Measurements from ENCODE around the gene KRTAP12-1. TPM values are rescaled to one million over a fixed set of nuclear protein-coding genes. Genes with fewer than 3 reads are reported as not detected.
"Not testable (repeated sequence)": the region's sequence is repeated elsewhere in the genome, so short reads cannot be mapped to it uniquely, and the experiment has no call there.

KRTAP12-1 gene
- total RNA-seq, 1 donor from 2014 or later, result not detected

GRCh38 chr21:44650973-44651675 is 30.8 kb downstream of the KRTAP12-1 start:
- Histone ChIP-seq H3K4me3 (no peak overlapping the region), H3K27me3 (ENCODE audit: low read depth) (peaks cover 3% of the 10 kb centered on the region), H3K4me1 (no peaks in the 10 kb centered on the region), H3K9me3 (no peaks in the 10 kb centered on the region), H3K27ac (no peak overlapping the region), H3K36me3 (no peaks in the 10 kb centered on the region)
- ATAC-seq (no peak), DNase-seq (no peak)
- intact Hi-C loops (cut with DNase I), result no loop called here
- TF ChIP-seq CTCF (IDR thresholded peaks at IDR 0.05), result no peak

- H3K27ac ChIP-seq, result no peak overlapping the region
- H3K4me1 ChIP-seq, result no peaks in the 10 kb centered on the region
- peaks cover 3% of the 10 kb centered on the region for H3K27me3 ChIP-seq (ENCODE audit: low read depth)
- no peaks in the 10 kb centered on the region for H3K36me3 ChIP-seq
- no peak for ATAC-seq
- TF ChIP-seq CTCF (IDR thresholded peaks at IDR 0.05), result no peak
- no peak overlapping the region for H3K4me3 ChIP-seq
- no peak for DNase-seq
- no peaks in the 10 kb centered on the region for H3K9me3 ChIP-seq
- intact Hi-C loops (cut with DNase I), result no loop called here
Measured at GRCh38 chr21:44650265-44650972, 31.5 kb downstream of the KRTAP12-1 start.

GRCh38 chr21:44649521-44650100 is 32.4 kb downstream of the KRTAP12-1 start:
- DNase-seq, result no peak
- intact Hi-C loops (cut with DNase I), result no loop called here
- Histone ChIP-seq H3K27ac (no peak overlapping the region), H3K36me3 (no peaks in the 10 kb centered on the region), H3K4me1 (no peaks in the 10 kb centered on the region), H3K4me3 (no peak overlapping the region), H3K9me3 (no peaks in the 10 kb centered on the region), H3K27me3 (ENCODE audit: low read depth) (peaks cover 3% of the 10 kb centered on the region)
- no peak for TF ChIP-seq CTCF (IDR thresholded peaks at IDR 0.05)
- no peak for ATAC-seq

GRCh38 chr21:44648557-44649311 is 33.2 kb downstream of the KRTAP12-1 start:
- Histone ChIP-seq H3K4me1 (no peaks in the 10 kb centered on the region), H3K4me3 (no peak overlapping the region), H3K27me3 (ENCODE audit: low read depth) (no peaks in the 10 kb centered on the region), H3K9me3 (no peaks in the 10 kb centered on the region), H3K36me3 (no peaks in the 10 kb centered on the region), H3K27ac (no peak overlapping the region)
- no peak for ATAC-seq
- DNase-seq, result no peak
- TF ChIP-seq CTCF (IDR thresholded peaks at IDR 0.05), result no peak
- intact Hi-C loops (cut with DNase I), result no loop called here

DNA sequence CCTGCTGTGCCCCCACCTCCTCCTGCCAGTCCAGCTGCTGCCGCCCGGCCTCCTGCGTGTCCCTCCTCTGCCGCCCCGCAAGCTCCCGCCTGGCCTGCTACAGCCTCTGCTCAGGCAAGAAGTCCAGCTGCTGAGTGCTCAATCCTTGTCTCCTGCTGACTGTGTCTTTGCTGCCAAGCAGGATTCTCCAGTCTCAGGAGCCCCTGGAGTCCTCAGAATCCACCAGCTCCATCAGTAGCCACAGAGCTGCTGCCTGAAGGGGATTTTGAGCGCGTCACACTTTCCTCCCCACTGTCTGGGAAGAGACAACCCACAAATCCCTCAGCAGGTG is 34.8 kb downstream of the KRTAP12-1 start:
- Histone ChIP-seq H3K27me3 (ENCODE audit: low read depth) (no peaks in the 10 kb centered on the region), H3K4me3 (no peak overlapping the region), H3K4me1 (no peaks in the 10 kb centered on the region), H3K27ac (no peak overlapping the region), H3K36me3 (no peaks in the 10 kb centered on the region), H3K9me3 (no peaks in the 10 kb centered on the region)
- DNase-seq (no peak), ATAC-seq (no peak)
- no peak for TF ChIP-seq CTCF (IDR thresholded peaks at IDR 0.05)
- intact Hi-C loops (cut with DNase I), result no loop called here

- DNase-seq; H3K4me1 ChIP-seq; H3K4me3 ChIP-seq; ATAC-seq; H3K27me3 ChIP-seq (ENCODE audit: low read depth); H3K9me3 ChIP-seq; intact Hi-C loops (cut with DNase I); H3K27ac ChIP-seq; H3K36me3 ChIP-seq: not testable (repeated sequence)
Measured at GRCh38 chr21:44646366-44647221, 35.4 kb downstream of the KRTAP12-1 start, which contains the start of gene KRTAP10-11. Gene KRTAP10-11, plus strand, starts transcription at chr21:44646414. Its CDS starts 45 bp downstream, at chr21:44646459.

Data from lower lobe of right lung (tissue), 2 donors.